Right lobe of liver (tissue), 4 donors: ENCODE measurements around the gene GGCX.

ENCODE experiments used
- POLR2A ChIP-seq: fragments of 450-650 bp; IDR thresholded peaks from one replicate; pipeline ENCODE4 v1.6.1; 2017; ENCODE audit warnings: antibody characterized with exemption, mild to moderate bottlenecking
- TF ChIP-seq, protein P1 (sequence below), 4 donors: fragments of 200-600 bp in 3 of 4; fragments of 450-650 bp in 1 of 4; IDR thresholded peaks; one replicate each; pipeline versions ENCODE4 v1.5.1 to v1.8.0; 2016 to 2022; ENCODE audit warnings: antibody characterized with exemption in 4 of 4, mild to moderate bottlenecking in 2 of 4
- donor health status: DM: no; HTN: no; CAD: no.
- donor health status: DM: no; HTN: no; CAD: no.
- donor health status: DM: no; HTN: yes; CAD: no.

DNA sequence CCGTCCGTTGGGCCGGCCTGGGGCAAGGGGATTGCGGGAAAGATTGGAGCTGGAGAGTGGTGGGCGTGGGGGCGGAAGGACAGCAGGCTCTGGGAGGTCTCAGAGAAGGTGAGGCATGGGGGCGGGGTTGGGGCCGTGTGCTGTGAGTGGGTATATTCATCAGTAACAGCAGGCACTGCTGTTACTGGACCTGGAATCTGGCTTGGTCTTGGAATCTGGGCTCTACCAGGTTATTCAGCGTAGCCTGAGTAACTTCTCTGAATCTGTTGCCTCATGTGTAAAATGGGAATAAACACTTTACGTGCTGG is 34.7 kb upstream of the GGCX start:
- no peak for TF ChIP-seq POLR2A
- TF ChIP-seq, protein P1, sequence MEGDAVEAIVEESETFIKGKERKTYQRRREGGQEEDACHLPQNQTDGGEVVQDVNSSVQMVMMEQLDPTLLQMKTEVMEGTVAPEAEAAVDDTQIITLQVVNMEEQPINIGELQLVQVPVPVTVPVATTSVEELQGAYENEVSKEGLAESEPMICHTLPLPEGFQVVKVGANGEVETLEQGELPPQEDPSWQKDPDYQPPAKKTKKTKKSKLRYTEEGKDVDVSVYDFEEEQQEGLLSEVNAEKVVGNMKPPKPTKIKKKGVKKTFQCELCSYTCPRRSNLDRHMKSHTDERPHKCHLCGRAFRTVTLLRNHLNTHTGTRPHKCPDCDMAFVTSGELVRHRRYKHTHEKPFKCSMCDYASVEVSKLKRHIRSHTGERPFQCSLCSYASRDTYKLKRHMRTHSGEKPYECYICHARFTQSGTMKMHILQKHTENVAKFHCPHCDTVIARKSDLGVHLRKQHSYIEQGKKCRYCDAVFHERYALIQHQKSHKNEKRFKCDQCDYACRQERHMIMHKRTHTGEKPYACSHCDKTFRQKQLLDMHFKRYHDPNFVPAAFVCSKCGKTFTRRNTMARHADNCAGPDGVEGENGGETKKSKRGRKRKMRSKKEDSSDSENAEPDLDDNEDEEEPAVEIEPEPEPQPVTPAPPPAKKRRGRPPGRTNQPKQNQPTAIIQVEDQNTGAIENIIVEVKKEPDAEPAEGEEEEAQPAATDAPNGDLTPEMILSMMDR (IDR thresholded peaks at IDR 0.05) = no peak
